GM12865 (cell line): ENCODE data around the gene LIPC.

Source experiments
- DNase-seq: peaks from one replicate; pipeline ENCODE4 v3.0.0; 2010; ENCODE audit warnings: low read depth
- H3K4me3 ChIP-seq: 2 replicates; pipeline ENCODE4 v1.5.1; 2011; ENCODE audit warnings: mild to moderate bottlenecking, low read depth, low read length, control low read depth
- CTCF ChIP-seq: IDR thresholded peaks from 2 replicates; pipeline ENCODE4 v1.5.1; 2011; ENCODE audit warnings: low read length, control low read depth, low read depth, inconsistent platforms; ENCODE audit not compliant: insufficient read depth; ENCODE audit errors: missing control alignments

LIPC gene

GRCh38 chr15:58559904-58560588, 128.3 kb downstream of the LIPC start:
- TF ChIP-seq CTCF, result no peak
- H3K4me3 ChIP-seq, result no peak overlapping the region
- DNase-seq, result no peak

- no peak for TF ChIP-seq CTCF
- H3K4me3 ChIP-seq, result no peak overlapping the region
- no peak for DNase-seq
Observed at GRCh38 chr15:58561321-58561720, 129.5 kb downstream of the LIPC start.

- H3K4me3 ChIP-seq, result no peak overlapping the region
- no peak for DNase-seq
- no peak for TF ChIP-seq CTCF
Observed at GRCh38 chr15:58562135-58562534, 130.3 kb downstream of the LIPC start.

- H3K4me3 ChIP-seq, result no peak overlapping the region
Observed at GRCh38 chr15:58564981-58565380, 133.2 kb downstream of the LIPC start.

GRCh38 chr15:58565619-58566018, 133.8 kb downstream of the LIPC start:
- H3K4me3 ChIP-seq, result no peak overlapping the region
- no peak for TF ChIP-seq CTCF
- DNase-seq, result no peak

More at GRCh38 chr15:58564981-58565380, 133.2 kb downstream of the LIPC start:
- no peak for DNase-seq
- no peak for TF ChIP-seq CTCF

- no peak overlapping the region for H3K4me3 ChIP-seq
- TF ChIP-seq CTCF, result no peak
- no peak for DNase-seq
Observed at GRCh38 chr15:58566029-58566428, 134.2 kb downstream of the LIPC start.

- DNase-seq, result no peak
- H3K4me3 ChIP-seq, result no peak overlapping the region
- no peak for TF ChIP-seq CTCF
Observed at GRCh38 chr15:58568157-58568571, 136.4 kb downstream of the LIPC start.
